GM18519 (cell line): Measurements from ENCODE around the gene ADAD2.

Source experiments
- ATAC-seq: cut with Tn5 transposase; IDR thresholded peaks from one replicate; pipeline ENCODE4 v1.9.1; 2021; ENCODE audit warnings: mild to moderate bottlenecking, moderate library complexity; ENCODE audit not compliant: unreplicated experiment, low FRiP score

Gene ADAD2

GRCh38 chr16:84220851-84221250 is 29.9 kb downstream of the ADAD2 start:
- no peak for ATAC-seq

GRCh38 chr16:84223456-84223855 is 32.5 kb downstream of the ADAD2 start:
- ATAC-seq = no peak

GRCh38 chr16:84224554-84224953 is 33.6 kb downstream of the ADAD2 start:
- ATAC-seq = no peak

- no peak for ATAC-seq
These were observed 34.2 kb downstream of the ADAD2 start for GRCh38 chr16:84225126-84225525.

GRCh38 chr16:84225571-84225970 is 34.6 kb downstream of the ADAD2 start:
- no peak for ATAC-seq

GRCh38 chr16:84226026-84226425 is 35.1 kb downstream of the ADAD2 start:
- ATAC-seq = no peak

GRCh38 chr16:84227548-84227947 is 36.6 kb downstream of the ADAD2 start:
- no peak for ATAC-seq

GRCh38 chr16:84228256-84228838 is 37.4 kb downstream of the ADAD2 start:
- no peak for ATAC-seq

- ATAC-seq = no peak
These were observed 38.5 kb downstream of the ADAD2 start for GRCh38 chr16:84229471-84229870.

GRCh38 chr16:84232060-84232459 is 41.1 kb downstream of the ADAD2 start:
- no peak for ATAC-seq

GRCh38 chr16:84232969-84233368 is 42.0 kb downstream of the ADAD2 start:
- no peak for ATAC-seq

GRCh38 chr16:84233748-84234147 is 42.8 kb downstream of the ADAD2 start:
- ATAC-seq = no peak

- ATAC-seq = no peak
These were observed 43.6 kb downstream of the ADAD2 start for GRCh38 chr16:84234321-84235241.

GRCh38 chr16:84236671-84237070 is 45.7 kb downstream of the ADAD2 start:
- no peak for ATAC-seq

- ATAC-seq = no peak
These were observed 47.2 kb downstream of the ADAD2 start for GRCh38 chr16:84237994-84238750.

- ATAC-seq = no peak
These were observed 48.3 kb downstream of the ADAD2 start for GRCh38 chr16:84239141-84239769.

- no peak for ATAC-seq
These were observed 49.0 kb downstream of the ADAD2 start, which contains the start of gene KCNG4 for GRCh38 chr16:84239909-84240308. KCNG4 (minus strand) TSS chr16:84240012; CDS start chr16:84237485, 2,527 bp downstream.

GRCh38 chr16:84240455-84240854 is 49.5 kb downstream of the ADAD2 start:
- no peak for ATAC-seq

GRCh38 chr16:84241778-84242177 is 50.8 kb downstream of the ADAD2 start:
- ATAC-seq = no peak

GRCh38 chr16:84242839-84243238 is 51.9 kb downstream of the ADAD2 start:
- ATAC-seq = no peak

GRCh38 chr16:84243732-84244131 is 52.8 kb downstream of the ADAD2 start:
- no peak for ATAC-seq
